GM19043 (cell line): ENCODE measurements around the gene MACROD1.
"Not testable (repeated sequence)": the region's sequence is repeated elsewhere in the genome, so short reads cannot be mapped to it uniquely, and the experiment has no call there.

Experiments used
- ATAC-seq: cut with Tn5 transposase; IDR thresholded peaks from one replicate; pipeline ENCODE4 v1.9.1; 2021; ENCODE audit warnings: low read depth; ENCODE audit not compliant: unreplicated experiment

The MACROD1 gene

DNA sequence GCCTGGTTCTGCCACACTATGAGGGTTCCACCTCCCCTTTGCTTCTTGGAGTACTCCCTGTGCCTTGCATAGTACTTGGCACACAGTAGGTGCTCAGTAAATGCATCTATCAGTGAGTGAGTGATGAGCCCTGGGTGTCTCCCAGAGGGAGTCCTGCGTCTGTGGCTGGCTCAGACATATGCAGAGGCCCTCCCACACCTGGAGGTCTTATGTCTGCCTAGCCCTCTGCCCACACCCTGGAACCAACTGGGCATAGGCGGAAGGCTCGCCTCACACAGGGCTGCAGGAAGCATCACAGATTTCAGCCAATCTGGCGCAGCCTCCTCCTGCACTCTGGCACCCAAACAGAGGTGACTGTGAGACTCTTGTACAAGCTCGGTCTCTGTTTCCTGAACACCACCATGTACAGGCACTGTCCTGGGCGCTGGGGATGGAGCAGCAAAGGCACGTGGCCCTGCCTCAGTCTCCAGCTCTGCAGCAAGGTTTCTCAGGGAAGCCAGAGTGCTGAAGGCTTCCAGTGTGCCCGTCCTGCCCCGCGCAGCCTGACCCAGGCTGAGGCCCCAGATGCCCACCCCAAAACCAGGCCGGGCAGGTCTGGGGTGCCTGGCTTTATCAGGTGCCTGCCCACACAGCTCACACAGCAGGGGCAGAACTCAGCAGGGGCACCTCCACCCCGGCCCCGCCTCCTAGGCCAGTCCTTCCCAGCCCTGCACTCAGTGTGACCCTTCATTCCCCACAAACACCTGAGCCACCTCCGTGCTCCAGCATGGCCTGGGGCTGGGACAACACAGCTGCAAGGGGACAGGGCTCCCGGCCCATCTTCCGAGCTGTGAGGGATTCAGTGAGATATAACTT is 103.5 kb downstream of the MACROD1 start:
- no peak for ATAC-seq

DNA sequence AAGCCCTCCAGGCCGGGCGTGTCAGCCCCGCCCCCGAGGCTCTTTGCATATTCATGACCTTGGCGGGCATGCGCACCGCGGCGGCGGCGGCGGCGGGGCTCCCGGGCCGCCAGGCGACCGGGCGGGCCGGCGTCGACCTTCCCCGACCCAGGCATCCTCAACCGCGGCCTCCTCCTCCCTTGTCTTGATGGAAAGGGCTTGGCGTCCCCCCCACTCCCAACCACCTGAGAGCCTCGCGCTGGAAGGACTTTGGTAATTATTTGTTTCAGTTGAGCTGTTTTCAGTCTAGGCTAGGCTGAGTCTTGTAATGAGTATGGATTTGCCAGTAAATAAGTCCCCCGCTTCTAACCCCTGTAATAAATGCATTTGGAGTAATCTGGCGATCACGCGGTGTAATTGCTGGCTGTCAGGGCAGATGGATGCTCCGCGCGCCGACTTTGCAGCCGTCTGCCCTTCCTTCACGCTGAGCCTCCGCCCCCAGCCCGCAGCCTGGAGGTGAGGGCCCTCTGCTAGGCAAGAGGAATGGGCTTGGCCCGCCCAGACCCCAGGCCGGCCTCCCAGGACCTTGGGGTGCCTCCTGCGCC is 105.0 kb downstream of the MACROD1 start:
- ATAC-seq, result no peak

DNA sequence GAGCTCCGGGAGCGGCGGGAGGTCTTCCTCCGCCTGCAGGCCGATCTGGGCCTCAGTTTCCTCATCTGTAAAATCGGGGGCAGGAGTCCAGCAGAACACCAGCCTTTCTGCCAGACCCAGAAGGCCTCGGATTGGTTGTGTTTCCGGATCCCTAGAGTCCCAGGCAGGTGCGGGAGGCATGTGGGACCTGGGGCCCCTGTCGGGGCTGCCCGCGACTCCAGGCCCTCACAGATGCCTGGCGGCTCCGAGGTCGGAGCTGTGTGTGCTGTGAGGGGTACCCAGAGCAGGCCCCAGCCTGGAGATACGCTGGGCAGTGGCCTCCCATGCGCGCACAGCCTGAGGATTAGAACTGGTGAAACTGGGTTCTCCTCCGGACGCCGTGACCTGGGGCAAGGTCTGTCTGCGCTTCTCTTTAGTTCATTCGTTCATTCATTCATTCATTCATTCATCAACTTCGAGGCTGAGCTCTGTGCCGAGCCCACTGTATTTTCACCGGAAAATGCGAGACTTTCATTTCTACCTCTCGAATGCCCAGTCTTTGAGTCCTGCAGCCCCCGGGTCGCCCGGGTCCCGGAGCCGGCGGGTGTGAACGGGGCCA is 105.6 kb downstream of the MACROD1 start:
- no peak for ATAC-seq

DNA sequence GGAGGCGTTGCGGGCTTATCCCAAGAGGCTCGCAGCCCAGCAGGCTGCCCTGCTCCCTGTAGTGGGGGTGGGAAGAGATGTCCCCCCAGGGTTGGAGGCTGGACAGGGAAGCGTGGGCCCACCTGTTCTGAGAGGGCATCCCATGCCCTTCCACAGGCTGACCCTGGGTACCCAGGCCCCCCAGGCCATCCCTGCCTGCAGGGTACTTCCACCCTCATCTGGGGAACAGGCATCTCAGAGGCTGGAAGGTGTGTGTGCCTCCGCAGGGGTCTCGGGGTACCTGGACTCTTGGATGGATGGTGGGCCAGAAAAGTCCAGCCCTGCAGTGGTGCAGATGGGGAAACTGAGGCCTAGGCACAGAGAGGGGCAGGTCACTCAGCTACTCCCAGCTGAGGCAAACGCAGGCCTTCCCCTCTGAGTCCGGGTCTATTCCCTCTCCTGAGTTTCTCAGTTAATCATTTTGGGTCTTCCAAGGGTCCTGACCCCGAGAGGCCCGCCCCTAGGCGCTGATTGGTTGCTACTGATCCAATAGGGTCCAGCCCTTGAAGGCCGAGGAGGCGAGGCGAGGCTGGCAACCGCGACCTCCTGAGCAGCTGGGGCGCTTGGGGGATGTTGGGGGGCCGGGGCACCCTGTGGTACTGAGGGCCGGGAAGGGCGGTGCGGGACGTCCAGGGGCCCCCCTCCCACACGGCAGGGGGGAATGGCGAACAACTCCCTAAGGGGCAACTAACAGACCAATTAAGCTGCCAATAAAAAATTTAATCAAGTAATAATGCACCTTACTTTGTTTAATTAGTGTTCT is 106.4 kb downstream of the MACROD1 start:
- no peak for ATAC-seq

DNA sequence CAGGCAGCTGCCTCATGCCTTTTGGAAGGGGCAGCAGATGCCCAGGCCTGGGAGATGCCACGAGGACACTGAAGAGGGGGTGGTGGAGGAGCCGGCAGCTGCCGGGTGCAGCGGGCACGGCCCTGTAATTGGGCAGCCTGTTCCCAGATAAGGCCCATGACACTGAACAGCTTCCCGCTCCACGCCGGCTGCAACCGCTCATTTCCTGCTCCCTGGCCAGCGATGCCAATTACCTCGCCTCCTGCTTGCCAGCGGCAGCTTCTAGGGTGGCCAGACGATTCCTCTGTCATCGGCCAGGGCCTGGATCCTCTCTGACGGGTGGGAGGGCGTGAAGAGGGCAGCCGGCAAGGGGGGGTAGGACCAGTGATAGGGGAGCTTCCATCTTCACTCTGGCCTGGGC is 107.4 kb downstream of the MACROD1 start:
- ATAC-seq, result no peak

DNA sequence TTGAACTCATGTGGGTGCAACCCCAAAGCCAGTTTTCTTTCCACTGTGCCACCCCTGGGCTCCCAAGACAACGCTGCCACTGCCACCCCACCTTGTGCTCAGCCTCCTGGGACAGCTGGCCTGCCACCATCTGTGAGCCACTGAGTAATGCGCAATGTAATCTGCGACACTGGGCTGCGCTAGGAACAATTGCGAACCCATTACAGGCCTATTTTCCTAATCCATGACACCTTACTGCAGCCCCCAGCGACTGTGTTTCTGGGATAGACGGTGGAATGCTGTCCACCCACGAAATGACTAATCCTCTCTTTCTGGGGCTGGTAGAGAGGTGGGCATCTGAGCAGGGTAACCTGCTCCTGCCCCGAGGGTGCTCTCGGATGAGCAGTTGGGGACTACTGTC is 108.0 kb downstream of the MACROD1 start:
- no peak for ATAC-seq

DNA sequence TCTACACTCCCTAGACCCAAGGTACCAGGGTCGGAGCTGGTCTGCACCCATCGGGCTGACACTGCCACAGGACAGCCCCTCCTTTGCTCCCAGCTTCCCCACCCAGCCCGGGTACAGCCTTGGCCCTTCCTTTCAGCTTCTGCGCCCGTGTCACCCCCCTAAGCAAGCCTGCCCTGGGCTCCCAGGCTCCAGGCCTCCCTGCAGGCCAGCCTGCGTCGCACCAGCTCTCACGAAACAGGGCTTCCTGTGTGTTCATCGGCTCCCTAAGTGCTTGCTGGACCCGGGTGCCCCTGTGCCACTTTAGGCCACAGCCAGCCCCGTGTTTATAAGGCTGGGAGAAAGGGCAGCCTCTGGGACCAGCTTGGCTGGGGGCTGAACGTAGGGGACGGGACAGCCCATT is 109.1 kb downstream of the MACROD1 start:
- no peak for ATAC-seq

DNA sequence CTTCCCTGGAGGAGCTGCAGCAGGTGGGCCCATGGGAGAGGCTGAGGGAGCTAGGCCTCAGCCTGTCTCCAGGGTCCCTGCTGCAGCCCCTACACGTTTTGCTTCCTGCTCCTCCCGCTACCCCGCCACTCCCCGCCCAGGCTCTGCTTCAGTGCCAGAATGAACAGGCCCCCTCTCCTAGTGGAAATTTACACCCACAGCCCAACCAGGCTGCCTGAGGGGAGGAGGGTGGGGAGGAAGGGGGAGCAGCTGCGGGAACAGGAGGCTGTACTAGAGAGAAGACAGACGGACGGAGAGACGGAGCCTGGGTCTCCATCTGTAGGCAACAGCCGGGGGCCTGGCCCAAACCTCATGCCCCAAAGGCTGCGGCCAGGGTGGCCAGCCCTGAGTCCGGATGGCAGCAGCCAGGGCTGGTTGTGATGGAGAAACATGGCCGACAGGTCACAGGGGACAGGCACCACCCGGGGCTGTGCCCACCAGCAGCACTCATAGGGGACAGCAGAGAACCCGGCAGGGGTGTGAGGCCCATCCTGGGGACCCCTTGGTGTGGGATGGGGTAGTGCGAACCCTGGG is 109.6 kb downstream of the MACROD1 start:
- ATAC-seq, result no peak

DNA sequence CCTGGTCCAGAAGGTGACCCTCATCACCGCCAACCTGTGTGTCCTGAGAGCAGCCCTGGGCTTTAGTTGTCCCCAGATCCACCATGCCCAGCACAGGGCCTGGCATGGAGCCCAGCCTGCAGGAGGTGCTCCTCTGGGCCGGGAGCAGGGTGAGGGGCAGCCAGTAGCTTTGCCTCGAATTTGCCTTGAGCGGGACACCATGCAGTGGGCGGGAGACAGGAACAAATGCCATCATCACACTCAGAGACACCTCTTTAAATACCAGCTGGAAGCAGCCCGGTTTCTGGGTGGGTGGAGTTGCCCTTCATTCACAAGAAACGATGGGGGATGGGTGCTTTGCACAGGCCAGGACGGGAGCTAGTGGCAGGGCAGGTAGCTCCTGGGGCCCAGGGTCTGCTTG is 110.8 kb downstream of the MACROD1 start:
- ATAC-seq, result no peak

DNA sequence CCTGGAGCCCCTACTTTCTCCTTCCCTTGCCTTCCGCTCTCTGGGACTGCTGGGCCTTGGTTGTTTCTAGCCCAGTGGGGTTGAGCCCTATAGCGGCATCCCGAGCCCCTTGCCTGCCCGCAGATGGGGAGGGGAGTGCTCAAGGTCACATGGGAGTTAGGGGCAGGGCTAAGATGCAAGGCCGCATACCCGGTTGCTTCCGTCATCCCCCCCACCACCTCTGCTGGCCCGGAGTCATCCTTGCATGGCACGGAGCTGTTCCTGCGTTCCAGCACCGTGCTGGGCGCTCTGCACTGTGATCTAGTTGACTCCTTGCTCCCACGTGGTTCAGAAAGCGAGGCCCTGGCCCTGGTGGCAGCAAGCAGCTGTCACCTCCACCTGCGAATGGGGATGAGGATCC is 112.2 kb downstream of the MACROD1 start:
- ATAC-seq, result no peak

DNA sequence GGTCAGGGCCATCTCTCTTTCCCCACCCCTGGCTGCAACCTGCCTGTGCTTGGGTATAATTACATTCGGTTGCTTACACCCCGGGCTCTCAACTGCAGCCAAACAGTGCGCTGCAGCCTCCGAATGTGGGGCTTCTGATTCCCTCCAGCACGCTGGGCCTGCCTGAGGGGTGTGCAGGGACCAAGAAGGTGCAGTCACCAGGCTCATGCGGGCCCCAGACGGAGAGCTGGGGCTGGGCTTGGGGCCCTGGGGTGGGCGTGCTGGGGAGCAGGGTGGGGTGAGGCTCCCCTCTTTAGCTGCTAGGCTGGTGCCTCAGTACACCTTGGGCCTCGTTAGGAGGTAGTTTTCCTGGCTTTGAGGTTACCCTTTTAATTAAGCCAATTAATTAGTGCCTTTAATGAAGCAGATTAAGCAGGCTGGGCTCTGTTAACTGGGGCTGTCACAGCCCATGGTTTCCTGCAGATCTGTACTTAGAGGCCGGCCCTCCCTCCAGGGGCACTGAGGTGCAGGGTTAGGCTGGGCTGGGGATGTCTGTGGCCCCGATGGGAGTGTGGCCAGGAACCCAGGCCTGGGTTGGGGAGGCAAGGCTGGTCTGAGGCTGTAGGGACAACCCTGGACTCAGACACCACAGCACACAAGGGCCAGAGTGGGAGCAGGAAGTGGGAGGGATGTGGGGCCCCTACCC is 112.8 kb downstream of the MACROD1 start:
- no peak for ATAC-seq

DNA sequence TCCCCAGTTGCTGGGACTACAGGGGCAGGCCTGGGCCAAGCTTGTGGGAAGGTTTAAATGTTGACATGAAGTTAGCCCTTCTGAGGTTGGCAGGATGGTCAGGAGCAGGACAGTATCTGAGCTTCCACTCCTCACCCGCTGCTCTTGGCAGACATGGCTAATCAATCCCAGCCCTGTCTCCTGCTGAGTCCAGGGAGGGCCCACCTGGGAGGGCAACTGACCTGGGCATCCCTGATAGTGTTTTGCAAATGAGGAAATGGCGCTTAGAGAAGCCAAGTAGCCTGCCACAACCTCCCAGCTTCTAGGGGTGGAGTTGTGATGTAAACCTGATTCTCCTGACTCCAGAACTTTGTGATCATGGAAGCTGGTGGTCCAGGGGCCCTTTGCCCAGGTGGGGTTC is 113.5 kb downstream of the MACROD1 start:
- ATAC-seq, result no peak

DNA sequence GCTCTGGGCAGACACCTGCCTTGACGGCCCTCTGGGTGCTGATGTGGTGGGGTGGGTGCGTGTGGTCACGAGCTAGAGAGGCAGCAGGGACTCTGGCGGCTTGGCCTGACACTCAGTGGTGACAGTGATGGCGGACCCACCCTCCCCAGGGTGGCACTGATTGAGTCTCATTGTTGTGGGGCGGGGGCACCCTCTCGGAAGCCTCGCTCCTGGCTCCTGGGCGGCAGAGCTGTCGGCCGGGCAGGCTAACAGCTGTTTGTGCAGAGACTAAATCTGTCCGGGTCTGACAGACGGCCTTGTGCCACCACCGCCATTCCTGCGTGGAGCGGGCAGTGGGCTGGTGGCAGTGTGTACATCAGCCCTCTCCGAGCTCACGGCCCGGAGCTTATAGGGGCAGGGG is 114.6 kb downstream of the MACROD1 start:
- no peak for ATAC-seq

DNA sequence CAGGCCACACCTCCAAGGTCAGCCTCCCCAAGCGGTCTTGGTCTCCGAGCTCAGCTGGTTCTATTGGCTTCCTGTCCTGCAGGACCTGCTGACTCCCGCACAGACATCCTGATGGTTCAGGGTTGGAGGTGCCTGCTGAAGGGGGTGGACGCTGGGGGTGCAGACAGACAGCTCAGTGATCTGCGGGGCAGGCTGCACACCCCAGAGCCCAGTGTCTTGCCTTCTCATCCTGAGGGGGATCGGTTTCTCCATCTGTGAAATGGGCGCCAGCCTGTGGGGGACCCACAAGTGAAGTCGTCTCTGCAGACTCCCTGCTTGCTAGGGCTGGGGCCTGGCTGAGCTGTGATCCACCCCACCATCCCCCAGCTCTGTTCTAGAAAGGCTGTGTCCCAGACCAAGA is 116.4 kb downstream of the MACROD1 start:
- no peak for ATAC-seq

DNA sequence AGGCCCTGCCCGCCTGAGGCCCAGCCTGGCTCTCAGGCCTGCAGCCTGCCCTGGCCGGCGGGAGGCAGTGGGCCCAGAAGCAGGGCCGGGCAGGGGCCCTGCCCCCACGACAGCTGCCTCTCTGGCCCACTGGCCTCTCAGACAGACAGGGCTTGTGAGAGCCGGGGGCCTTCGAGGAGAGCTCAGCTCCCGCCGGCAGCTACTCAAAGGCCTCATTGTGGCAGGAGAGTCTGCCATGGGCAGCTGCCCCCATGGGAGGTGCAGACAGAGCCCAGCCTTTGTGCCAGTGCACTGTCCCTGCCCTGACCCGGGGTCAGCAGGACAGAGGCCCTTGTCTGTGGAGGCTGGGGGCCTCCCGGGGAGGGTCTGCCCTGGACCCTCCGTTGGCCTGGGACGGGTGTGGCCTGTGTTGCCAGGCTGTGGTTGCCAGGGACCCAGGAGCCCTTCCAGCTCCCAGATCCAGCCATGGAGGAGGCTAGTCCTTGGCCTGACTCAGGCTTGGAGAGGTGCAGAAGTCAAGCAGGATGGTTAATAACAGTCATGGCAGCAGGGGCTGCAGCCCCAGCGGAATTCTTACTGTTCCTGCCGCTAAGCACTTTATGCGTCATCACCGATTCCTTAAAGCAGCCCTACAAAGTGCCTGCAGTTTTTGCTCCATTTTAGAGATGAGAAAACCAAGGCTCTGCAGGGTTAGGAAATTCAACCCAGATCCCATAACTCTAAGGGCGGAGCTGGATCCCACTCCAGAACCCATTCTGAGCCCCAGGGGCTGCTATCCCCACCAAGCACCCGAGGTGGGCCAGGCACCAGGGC is 117.7 kb downstream of the MACROD1 start:
- ATAC-seq, result no peak

DNA sequence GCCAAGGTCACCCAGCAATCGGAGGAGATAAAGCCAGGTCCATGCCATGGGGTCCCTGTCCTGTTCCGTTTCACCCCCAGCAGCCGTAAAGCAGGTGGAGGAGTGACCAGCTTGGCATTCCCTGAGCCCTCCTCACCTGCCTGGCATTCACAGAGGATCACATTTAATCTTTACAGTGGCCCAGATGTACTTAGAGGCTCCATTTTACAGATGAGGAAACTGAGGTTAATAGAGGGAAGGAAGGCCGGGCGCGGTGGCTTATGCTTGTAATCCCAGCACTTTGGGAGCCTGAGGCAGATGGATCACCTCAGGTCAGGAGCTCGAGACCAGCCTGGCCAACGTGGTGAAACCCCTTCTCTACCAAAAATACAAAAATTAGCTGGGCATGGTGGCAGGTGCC is 118.5 kb downstream of the MACROD1 start:
- not testable (repeated sequence) for ATAC-seq

DNA sequence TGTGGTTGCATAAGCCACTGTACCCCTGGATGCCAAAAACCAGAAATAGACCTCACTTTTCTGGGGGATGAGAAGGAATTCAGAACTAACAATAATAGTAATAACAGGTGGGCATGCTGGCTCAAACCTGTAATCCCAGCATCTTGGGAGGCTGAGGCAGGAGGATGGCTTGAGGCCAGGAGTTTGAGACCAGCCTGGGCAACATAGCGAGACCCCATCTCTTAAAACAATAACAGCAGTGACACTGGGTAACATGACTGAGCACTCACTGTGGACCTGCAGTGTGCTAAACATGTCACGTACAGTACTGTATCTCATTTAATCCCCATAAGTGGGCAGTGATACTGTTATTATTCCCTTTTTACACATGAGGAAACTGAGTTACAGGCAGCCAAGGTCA is 120.2 kb downstream of the MACROD1 start:
- no peak for ATAC-seq

DNA sequence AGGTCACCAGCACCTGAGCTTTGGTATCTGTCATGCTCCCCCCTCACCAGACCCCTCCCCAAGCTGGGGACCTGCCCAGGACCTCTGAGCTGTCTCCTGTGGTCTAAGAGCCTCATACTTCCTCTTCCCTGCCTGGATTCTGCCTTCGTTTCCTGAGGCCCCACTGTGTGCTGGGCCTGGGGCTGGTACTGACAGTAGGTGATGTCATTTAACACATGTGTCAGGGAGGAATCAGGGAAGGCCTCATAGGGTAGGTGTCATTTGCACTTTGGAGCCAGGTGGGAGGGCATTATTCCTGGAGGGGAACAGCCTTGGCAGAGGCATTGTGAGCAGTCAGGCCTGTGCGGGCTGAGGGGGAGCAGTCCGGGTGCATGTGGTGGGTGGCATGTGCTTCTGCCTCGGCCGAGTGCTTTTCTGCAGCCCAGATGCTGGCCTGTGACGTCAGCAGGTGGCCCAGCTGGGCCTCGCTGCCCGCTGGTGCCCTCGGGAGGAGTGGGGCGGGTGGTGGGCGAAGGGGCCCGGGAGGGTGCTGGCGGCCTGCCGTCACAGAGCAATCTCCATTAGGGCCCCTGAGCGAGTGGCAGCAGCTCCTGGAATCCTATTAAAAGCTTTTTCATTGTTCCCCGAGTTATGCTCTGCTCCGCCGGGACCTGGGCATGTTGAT is 121.1 kb downstream of the MACROD1 start:
- no peak for ATAC-seq

DNA sequence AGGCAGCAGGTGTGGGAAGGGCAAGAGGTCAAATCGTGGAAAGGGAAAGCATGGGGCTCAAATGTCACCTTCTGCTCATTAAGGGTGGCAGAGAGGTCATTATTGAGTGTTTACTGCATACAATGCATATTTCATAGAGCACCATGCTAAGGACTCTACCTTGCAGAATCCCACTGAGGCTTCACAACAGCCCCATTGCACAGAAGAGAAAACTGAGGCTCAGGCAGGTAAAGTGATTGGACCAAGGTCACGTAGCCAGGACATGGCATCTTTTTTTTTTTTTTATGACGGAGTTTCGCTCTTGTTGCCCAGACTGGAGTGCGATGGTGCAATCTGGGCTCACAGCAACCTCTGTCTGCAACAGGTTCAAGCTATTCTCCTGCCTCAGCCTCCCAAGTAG is 122.4 kb downstream of the MACROD1 start:
- ATAC-seq, result no peak
